ENCODE measurements around the gene RABEP2. TPM values are rescaled to one million over a fixed set of nuclear protein-coding genes. Genes with fewer than 3 reads are reported as not detected.
A peak's percentile ranks its signal among the peaks of the same experiment; 100 is the strongest.

RABEP2 gene
- total RNA-seq, 1 experiment from 2014 or later, result 17.8 TPM

DNA sequence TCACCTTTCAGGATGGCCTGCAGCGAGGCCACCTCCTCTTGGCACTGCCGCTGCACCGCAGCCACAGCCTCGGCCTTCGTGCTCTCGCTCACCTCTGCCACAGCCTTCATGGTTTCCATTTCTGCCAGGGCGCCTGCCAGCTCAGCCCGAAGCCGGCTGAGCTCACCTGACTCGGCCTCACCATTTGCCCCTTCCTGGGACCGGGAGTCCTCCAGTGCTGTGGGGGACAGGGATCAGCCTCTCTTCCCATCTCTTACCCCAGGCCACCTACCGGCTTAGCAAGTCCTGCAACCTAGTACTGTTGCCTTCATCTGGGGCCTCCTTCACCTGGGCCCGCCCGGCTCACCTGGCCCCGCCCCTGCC is 658 bp downstream of the RABEP2 start:
- Mint-ChIP-seq H3K4me3 (ENCODE audit: unreplicated experiment) (peak overlapping the region; percentile 85), H3K27me3 (ENCODE audit: insufficient read depth, unreplicated experiment) (no peaks in the 10 kb centered on the region), H3K27ac (ENCODE audit: low read depth, unreplicated experiment) (no peak overlapping the region), H3K9me3 (ENCODE audit: unreplicated experiment) (no peaks in the 10 kb centered on the region), H3K4me1 (ENCODE audit: insufficient read depth, unreplicated experiment) (peaks cover 15% of the 10 kb centered on the region), H3K36me3 (ENCODE audit: insufficient read depth, unreplicated experiment) (peaks cover 1% of the 10 kb centered on the region)
- ChIA-PET POLR2A (interaction anchor here (0.8 to 3.7 kb wide), 8 partner anchors 20 to 102 kb away, joined by 3 to 24 read pairs (median 10); partner anchors contain the start of genes ATXN2L, NFATC2IP, SH2B1 and TUFM), CTCF (interaction anchor here (0.9 to 1.5 kb wide), 4 partner anchors 17 to 60 kb away, joined by 4 to 6 read pairs (median 6); no protein-coding TSS in a partner anchor)
- TF ChIP-seq, protein P1, sequence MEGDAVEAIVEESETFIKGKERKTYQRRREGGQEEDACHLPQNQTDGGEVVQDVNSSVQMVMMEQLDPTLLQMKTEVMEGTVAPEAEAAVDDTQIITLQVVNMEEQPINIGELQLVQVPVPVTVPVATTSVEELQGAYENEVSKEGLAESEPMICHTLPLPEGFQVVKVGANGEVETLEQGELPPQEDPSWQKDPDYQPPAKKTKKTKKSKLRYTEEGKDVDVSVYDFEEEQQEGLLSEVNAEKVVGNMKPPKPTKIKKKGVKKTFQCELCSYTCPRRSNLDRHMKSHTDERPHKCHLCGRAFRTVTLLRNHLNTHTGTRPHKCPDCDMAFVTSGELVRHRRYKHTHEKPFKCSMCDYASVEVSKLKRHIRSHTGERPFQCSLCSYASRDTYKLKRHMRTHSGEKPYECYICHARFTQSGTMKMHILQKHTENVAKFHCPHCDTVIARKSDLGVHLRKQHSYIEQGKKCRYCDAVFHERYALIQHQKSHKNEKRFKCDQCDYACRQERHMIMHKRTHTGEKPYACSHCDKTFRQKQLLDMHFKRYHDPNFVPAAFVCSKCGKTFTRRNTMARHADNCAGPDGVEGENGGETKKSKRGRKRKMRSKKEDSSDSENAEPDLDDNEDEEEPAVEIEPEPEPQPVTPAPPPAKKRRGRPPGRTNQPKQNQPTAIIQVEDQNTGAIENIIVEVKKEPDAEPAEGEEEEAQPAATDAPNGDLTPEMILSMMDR (IDR thresholded peaks at IDR 0.05; ENCODE audit: unreplicated experiment), result no peak
- intact Hi-C loops (cut with micrococcal nuclease), result no loop called here
- DNase-seq (ENCODE audit: unreplicated experiment), result no peak
- no TSS peak for BruUV-seq (replicated peaks)

DNA sequence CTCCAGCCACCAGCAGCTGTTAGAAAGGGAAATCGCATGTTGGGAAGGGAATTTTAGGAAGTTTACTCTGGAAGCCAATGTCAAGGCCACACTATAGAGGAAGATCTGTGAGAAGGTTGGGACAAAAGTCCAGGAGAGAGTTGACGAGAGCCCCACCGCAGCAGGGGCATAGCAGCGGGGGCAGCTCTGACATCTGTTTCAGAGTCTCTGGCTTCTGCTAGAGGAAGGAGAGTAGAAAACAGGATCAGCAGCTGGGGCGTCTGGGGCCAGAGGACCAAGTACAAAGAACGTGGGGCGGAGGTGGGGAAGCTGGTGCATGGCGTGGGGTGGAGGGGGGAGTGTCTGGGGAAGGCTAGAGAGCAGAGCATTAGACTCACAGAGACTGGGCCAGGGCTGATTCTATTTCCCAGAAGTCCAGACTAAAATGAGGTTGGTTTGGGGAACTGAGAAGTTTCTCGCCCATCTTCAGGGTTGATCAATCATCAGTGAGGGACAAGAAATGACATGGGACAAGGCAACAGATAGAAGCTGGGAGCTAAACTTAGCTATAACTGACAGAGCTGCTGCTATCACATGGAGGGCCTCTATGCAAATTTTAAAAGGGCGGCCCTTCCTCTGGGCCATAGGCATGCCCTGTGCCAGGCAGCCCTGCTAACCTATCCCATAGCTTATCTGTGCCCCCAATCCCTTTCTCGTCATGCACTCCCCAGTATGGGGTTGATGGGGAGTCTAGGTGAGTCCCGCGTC is 1.2 kb downstream of the RABEP2 start:
- Mint-ChIP-seq H3K27me3 (ENCODE audit: insufficient read depth, unreplicated experiment) (no peaks in the 10 kb centered on the region), H3K36me3 (ENCODE audit: insufficient read depth, unreplicated experiment) (peaks cover 7% of the 10 kb centered on the region), H3K27ac (ENCODE audit: low read depth, unreplicated experiment) (no peak overlapping the region), H3K4me1 (ENCODE audit: insufficient read depth, unreplicated experiment) (peaks cover 15% of the 10 kb centered on the region), H3K9me3 (ENCODE audit: unreplicated experiment) (no peaks in the 10 kb centered on the region), H3K4me3 (ENCODE audit: unreplicated experiment) (peak overlapping the region; percentile 85)
- TSS peak; percentile 32 for BruUV-seq (replicated peaks)
- ChIA-PET POLR2A (interaction anchor here (0.8 to 3.7 kb wide), 8 partner anchors 21 to 101 kb away, joined by 3 to 24 read pairs (median 5); partner anchors contain the start of genes ATXN2L, SH2B1 and TUFM), CTCF (interaction anchor here (0.7 to 1.5 kb wide), 6 partner anchors 10 to 59 kb away, joined by 3 to 6 read pairs (median 4); no protein-coding TSS in a partner anchor)
- TF ChIP-seq, protein P1 (IDR thresholded peaks at IDR 0.05; ENCODE audit: unreplicated experiment), result no peak
- no peak for DNase-seq (ENCODE audit: unreplicated experiment)
- intact Hi-C loops (cut with micrococcal nuclease), result no loop called here

DNA sequence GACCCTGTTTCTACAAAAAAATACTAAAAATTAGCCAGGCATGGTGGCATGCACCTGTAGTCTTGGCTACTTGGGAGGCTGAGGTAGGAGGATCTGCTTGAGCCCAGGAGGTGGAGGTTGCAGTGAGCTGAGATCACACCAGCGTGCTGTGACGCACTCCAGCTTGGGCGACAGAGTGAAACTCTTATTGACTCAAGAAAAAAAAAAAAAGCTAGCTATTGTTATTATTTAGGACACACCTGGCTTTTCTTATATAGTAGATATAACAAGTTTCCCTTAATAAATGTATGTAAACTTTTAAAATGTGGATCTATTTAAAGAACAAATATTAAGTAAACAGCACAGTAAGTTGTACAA is 1.8 kb downstream of the RABEP2 start:
- peak overlapping the region; percentile 85 for H3K4me3 Mint-ChIP-seq (ENCODE audit: unreplicated experiment)
- no peaks in the 10 kb centered on the region for H3K27me3 Mint-ChIP-seq (ENCODE audit: insufficient read depth, unreplicated experiment)
- H3K27ac Mint-ChIP-seq (ENCODE audit: low read depth, unreplicated experiment), result no peak overlapping the region
- DNase-seq (ENCODE audit: unreplicated experiment), result no peak
- peaks cover 10% of the 10 kb centered on the region for H3K36me3 Mint-ChIP-seq (ENCODE audit: insufficient read depth, unreplicated experiment)
- ChIA-PET CTCF (interaction anchor here (0.8 to 1.5 kb wide), 3 partner anchors 13 to 24 kb away, joined by 3 to 6 read pairs (median 4); no protein-coding TSS in a partner anchor), POLR2A (interaction anchor here (0.7 to 3.7 kb wide), 6 partner anchors 21 to 91 kb away, joined by 3 to 19 read pairs (median 4); partner anchors contain the start of genes SH2B1 and TUFM)
- no TSS peak for BruUV-seq (replicated peaks)
- TF ChIP-seq, protein P1 (IDR thresholded peaks at IDR 0.05; ENCODE audit: unreplicated experiment), result no peak
- intact Hi-C loops (cut with micrococcal nuclease), result no loop called here
- H3K4me1 Mint-ChIP-seq (ENCODE audit: insufficient read depth, unreplicated experiment), result peaks cover 15% of the 10 kb centered on the region
- no peaks in the 10 kb centered on the region for H3K9me3 Mint-ChIP-seq (ENCODE audit: unreplicated experiment)

DNA sequence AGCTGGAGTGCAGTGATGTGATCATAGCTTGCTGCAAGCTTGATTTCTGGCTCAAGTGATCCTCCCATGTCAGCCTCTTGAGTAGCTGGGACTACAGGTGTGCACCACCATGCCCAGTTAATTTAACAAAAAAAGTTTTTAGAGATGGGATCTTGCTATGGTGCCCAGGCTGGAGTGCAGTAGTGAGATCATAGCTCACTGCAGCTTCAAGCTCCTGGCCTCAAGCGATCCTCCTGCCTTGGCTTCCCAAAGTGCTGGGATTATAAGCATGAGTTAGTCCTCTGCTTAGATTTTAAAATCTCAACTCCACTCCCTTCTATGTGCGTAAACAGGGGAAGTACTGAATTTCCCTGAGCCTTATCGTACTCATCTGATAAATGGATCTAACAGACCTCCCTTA is 6.3 kb downstream of the RABEP2 start:
- DNase-seq (ENCODE audit: unreplicated experiment), result no peak
- H3K27me3 Mint-ChIP-seq (ENCODE audit: insufficient read depth, unreplicated experiment), result no peaks in the 10 kb centered on the region
- TF ChIP-seq, protein P1 (IDR thresholded peaks at IDR 0.05; ENCODE audit: unreplicated experiment), result no peak
- peaks cover 7% of the 10 kb centered on the region for H3K4me1 Mint-ChIP-seq (ENCODE audit: insufficient read depth, unreplicated experiment)
- ChIA-PET POLR2A (interaction anchor here (0.6 kb wide), 3 partner anchors 32 to 943 kb away, joined by 3 read pairs; partner anchors contain the start of genes NFATC2IP and TUFM), CTCF (interaction anchor here (0.6 to 1.5 kb wide), 2 partner anchors 26 to 61 kb away, joined by 3 to 6 read pairs; no protein-coding TSS in a partner anchor)
- no TSS peak for BruUV-seq (replicated peaks)
- intact Hi-C loops (cut with micrococcal nuclease), result no loop called here
- no peak overlapping the region for H3K27ac Mint-ChIP-seq (ENCODE audit: low read depth, unreplicated experiment)
- no peaks in the 10 kb centered on the region for H3K9me3 Mint-ChIP-seq (ENCODE audit: unreplicated experiment)
- no peak overlapping the region for H3K4me3 Mint-ChIP-seq (ENCODE audit: unreplicated experiment)
- H3K36me3 Mint-ChIP-seq (ENCODE audit: insufficient read depth, unreplicated experiment), result peaks cover 22% of the 10 kb centered on the region
